HG03175 (cell line): Measurements from ENCODE around the gene RER1.

Experiments
- ATAC-seq: cut with Tn5 transposase; IDR thresholded peaks from one replicate; pipeline ENCODE4 v1.9.1; 2021; ENCODE audit warnings: mild to moderate bottlenecking, moderate library complexity; ENCODE audit not compliant: unreplicated experiment

RER1 gene

DNA sequence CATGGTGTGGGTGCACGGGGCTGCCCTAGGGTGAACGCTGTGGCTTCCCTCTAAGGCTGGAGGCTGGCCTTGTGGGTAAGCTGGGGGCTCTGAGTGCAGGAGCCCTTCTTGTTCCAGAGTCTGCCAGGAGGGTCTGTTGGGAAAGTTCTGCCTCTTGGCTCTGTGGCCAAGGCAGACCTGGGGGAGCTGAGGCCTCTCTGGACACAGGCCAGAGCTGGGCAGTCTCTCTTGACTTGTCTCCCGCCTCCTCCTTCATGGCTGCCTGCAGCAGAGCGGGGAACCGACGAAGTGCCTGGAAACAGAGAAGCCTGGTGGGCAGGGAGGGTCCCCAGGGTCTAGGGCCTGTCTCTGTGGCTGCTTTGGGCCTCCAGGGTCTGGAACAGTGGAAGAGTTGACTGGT lies 51.0 kb downstream of the RER1 start:
- no peak for ATAC-seq

DNA sequence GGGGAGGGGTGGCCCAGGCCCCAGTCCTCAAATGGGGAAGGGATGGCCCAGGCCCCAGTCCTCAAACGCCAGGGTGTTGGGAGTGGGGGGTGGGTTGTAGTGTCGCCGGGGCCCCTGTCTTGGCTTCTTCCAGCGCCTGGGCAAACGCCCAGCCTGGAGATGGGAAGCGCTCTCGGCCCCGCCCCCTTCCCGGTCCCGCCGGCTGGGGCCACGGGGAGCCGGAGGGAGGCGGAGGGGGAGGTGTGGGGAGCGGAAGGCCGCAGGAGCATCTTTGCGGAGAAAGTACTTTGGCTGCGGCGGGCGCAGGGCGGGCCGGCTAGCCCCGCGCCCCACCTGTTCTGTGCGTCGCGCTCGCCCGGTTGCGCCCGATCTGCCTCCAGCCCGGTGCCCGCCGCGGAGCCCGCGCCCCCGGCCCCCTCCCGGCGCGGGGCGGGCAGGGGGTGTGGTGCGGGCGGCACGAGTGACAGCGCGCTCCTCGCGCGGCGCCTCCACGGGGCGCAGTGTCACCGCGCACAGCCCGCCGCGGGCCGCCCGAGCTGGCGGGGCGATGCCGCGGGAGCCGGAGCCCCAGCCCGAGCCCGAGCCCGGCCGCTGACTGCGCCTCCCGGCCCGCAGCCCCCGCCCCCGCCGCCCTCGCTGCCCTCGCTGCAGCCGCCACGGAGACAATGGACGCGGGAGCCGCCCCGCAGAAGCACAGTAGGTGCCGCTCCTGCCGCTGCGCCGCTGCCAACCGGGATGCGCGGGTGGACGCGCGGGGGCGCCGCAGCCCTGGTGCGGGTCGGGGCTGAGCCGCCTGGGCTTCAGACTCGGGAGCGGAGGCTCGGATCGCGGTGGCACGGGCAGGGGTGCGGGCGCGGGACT lies 51.9 kb downstream of the RER1 start:
- no peak for ATAC-seq

DNA sequence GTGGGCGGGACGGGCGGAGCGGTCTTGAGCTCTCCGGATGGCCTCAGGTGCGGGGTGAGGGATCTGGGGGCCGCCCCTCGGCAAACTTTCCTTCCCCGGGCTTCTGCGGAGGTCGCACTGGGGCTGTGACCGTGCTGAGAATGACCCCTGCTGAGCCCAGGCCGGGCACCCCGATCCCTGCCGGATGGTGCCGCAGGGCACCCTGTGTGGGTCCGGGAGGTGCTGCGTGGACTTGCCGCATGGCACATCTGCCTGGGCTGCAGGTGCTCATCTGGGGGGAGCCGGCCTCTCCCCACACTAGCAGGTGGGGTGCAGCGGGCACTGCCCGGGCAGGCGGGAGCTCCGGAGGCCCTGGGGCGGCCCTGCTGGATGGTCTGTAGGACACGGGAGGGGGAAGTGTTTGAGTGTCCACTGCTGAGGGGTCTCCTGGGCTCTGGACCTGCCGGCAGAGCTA lies 52.5 kb downstream of the RER1 start:
- no peak for ATAC-seq

DNA sequence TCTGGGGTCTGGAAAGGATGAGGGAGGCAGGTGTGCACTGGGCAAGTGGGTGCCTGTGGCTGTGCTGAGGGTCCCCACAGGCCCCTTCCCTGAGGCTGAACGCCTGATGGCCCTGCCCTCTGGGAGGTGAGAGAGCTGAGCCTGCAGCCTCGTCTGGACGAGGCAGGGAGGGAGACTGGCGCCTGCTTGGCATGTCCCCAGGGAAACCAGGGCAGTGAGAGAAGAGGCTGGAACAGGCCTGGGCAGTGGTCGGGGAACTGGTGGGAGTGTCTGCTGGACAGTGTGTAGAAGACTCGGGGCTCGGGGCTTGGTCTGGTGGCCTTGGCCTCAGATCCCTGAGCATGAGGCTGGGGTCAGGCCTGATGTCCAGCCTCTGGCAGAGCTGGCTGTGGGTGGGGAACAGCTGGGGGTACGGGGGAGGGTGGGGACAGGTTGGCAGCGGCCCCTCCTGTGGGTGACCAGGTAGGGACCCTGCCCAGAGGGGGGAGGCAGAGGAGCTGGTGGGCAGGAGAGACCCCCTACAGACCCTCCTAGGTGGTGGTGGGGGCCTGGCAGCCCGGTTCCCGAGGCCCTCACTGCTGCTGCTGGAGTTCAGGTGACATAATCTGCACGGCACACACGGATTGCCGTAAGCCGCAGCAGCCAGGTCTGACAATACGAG lies 53.7 kb downstream of the RER1 start:
- ATAC-seq: no peak

DNA sequence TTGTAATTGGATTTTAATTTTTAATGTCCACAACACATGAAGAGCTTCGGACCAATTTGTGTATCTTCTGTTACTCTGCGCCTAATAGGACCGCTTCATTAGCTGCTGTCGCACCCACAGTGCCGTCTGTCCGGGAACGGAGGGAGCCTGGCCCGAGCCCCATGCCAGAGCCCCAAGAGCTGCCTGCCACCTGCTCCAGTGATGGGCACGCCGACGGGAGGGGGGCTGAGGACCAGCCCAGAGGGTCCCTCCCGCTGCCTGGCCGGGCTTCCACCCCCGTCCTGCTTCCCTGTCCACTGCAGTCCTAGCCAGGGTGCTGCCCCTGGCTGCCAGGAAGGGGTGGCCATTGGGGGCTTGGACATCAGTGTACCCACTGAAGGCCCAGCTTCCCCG lies 54.2 kb downstream of the RER1 start:
- ATAC-seq: no peak

DNA sequence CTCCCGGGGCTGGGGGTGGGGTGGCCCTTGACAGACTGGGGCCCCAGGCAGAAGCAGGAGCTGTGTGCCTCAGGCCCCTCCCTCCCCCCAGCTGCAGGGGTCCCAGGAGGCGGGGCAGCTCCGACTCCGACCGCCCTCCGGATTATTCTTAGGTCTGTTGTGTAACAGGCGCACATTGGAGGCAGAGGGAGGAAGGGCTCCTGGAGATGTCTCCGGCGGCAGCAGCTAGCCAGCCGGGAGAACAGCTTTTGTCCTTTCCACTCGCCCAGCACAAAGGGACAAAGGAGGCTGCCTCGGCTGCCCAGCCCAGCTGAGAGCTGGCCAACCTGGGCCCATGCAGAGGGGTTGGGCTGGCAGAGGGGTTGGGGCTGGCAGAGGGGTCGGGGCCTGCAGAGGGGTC lies 54.8 kb downstream of the RER1 start:
- ATAC-seq: no peak

DNA sequence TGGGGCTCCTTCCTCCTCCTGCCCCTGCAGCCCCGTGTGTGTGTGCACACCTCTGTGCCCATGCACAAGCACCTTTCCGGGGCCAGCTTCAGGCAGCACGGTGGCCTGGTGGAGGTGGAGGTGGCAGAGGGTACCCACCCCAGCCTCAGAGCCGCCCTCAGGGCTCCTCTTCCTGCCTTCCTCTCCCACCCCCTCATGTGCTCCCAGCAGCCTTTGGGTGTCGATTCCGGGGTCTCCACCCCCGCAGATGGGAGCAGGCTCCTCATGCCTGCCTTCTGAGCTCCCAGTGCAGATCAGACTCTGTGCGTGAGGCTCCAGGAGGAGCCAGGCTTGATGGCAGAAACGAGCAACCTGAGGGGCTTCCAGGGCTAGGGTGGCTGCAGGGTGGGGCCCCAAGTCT lies 55.2 kb downstream of the RER1 start:
- ATAC-seq: no peak

DNA sequence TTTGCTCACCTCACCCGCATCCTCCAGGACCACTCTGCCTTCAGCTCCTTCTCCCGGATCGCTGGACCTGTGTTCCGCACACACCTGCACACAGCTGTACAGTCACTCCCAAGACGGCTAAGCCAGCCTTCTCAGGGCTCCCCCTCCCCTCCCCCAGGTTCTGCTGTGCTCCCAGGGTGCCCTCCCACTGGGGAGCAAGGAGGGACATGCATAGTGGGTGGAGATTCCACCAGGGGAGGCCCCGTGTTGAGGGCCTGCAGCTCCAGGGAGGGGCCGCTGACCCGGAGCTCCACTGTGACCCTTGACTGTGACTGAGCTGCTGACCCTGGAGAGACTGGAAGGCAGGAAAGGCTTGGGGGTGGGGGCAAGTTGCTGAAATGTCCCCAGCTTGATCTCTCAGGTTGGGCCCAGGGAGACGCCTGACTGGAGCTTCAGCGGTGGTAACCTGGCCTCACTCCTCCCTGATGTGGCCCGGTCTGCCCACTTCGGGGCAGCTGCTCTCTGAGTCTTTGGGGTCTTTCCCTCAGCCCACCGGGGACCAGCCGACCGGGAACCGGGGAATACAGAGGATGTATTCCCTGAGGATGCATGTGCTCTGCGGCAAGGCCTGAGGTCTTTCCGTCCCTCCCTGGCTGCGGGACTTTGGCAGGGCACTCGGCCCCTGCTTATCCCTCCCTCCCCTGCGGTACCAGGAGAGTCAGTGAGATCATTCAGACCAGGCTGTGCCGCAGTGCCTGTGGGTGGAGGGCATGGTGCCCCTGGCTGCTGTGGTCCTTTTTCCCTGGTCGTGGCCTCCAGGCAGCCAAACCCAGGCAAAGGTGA lies 55.8 kb downstream of the RER1 start:
- ATAC-seq: no peak

DNA sequence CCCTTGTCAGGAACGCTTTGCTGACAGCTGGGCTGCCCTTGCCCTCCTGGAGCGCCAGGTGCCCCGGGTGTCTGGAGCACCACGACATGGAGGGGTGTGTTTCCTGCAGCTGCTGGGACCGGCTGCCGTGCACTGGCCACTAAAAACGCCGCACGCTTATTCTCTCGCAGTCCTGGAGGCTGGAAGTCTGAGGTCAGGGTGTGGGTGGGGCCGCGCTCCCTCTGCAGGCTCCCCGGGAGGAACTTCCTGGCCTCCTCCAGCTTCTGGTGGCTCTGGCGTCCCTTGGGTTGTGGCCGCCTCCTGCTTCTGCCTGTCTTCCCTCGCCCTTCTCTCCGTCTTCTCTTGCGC lies 56.4 kb downstream of the RER1 start:
- ATAC-seq: no peak

DNA sequence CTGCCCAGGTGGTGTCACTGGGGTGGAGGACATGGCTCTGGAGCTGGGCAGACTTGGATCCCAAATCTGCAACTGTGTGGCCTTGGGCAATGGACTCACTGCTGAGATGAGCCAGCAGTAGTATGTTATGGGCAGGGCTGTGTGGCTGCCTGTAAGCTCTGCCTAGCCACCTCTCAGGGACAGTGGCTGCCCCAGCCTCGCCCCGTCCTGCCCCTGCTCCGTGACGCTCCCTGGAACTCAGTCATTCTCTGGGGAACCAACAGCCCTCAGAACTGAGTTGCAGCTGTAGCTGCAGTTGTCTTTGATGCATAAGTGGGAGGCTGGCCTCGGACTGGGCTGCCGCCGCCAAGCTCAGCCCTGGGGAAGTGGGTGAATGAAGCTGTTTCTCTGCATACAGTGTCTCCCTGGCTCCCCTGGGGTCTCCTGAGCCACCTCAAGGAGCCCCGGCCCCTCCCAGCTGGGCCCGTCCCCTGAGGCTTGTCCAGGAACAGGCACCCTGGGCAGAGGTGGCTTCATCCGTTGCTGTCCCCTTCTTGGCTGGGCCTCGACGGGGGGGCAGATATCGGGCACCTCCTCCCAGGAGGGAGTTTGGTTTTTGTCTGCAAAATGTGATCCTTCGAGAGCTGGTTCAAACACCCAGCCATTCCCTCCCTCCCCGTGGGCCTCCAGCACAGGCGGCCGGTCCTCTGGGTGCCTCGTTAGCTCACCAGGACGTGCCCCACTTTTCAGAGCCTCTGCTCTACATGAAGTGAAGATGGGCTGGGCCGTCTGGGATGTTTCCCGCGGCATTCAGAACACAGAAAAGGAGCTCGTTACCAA lies 58.2 kb downstream of the RER1 start:
- ATAC-seq: no peak

DNA sequence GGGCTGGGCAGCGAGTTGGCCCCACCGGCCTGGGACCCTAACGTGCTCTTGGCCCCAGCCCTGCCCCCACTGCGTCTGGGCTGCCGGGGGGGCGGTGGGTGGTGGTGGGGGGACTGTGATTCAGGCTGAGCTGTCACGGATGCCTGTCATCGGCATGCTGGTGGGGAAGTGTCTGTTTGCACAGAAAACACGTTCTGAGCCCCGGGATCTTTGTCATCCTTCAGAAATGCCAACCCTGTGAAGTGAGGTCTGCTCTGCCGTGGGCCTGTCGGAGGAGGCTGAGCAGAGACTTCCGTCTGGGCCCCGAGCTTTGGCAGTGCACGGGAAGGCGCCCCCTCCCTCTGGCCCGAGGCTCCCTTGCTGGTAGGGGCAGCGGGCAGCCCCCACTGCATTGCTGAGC lies 60.1 kb downstream of the RER1 start:
- no peak for ATAC-seq

DNA sequence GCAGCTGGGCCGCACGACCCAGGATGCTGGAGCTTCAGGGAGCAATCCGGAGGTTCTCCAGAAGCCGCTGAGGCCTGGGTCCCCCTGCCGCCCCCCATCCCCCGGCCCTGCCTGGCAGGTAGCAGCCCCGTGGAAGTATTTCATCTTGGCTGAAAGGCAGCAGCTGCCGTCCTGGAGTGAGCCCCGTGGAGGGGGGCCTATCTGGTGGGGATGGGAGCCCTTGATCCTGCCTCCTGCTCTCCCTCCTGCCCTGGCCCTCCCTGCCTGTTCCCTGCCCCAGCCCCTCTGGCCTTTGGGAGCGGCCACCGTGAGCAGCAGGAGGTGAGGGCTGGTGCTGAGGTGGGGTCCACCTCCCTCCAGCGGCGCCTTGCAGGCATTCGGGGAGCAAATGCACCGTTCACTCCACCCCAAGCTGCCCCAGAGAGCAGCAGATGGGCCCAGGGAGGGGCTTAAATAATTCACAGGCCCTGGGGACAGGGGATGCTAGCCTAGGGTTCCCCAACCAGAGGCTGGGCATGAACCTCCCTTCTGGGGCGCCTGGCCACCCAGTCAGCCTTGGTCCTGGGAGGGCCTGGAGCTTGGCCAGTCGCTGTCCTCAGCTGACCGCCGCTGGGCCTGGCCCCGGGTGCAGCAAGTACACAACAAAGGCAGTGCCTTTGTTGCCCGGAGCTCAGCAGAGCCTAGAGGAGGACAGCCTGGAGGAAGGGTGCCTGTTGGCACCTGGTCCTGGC lies 60.7 kb downstream of the RER1 start:
- ATAC-seq: no peak

DNA sequence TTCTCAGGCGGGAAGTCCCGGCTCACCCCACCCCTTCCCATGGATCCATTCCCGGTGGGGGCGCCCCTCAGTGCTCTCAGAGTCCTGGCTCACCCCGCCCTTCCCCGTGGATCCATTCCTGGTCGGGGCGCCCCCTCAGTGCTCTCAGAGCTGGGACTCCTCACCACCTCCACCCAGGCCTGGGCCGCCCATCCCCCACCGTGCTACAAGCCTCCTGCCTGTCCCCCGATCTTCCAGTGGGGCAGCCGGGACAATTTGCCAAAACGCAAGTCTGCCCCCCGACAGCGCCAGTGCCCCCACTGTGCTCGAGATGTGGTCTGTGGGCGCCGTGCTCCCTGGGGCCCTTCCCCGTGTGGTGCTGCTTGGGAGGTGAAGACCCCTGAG lies 61.3 kb downstream of the RER1 start:
- no peak for ATAC-seq

DNA sequence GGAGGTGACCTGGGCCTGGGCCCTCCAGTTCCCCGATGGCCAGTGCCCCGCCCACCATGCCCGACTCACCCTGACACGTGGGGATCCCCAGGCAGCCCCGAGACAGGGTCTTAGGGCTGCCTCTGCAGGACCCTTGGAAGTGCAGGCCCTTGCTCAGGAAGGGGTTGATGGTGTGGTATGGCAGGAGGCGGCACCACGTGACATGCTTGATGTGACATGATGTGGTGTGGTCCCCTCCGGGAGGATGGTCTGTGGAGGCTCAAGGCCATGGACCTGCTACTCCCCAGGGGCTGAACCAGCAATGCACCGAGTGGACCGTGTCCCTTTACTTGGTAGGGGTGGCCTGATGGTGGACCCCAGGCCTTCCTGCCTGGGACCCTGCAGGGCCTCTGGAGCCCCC lies 62.6 kb downstream of the RER1 start:
- no peak for ATAC-seq
